DMS153 (cell line): Measurements from ENCODE around the gene CYP4V2.

Source experiments
- DNase-seq: peaks from one replicate; lab custom pipeline; 2025; lab: John Stamatoyannopoulos, UW

The CYP4V2 gene

DNA sequence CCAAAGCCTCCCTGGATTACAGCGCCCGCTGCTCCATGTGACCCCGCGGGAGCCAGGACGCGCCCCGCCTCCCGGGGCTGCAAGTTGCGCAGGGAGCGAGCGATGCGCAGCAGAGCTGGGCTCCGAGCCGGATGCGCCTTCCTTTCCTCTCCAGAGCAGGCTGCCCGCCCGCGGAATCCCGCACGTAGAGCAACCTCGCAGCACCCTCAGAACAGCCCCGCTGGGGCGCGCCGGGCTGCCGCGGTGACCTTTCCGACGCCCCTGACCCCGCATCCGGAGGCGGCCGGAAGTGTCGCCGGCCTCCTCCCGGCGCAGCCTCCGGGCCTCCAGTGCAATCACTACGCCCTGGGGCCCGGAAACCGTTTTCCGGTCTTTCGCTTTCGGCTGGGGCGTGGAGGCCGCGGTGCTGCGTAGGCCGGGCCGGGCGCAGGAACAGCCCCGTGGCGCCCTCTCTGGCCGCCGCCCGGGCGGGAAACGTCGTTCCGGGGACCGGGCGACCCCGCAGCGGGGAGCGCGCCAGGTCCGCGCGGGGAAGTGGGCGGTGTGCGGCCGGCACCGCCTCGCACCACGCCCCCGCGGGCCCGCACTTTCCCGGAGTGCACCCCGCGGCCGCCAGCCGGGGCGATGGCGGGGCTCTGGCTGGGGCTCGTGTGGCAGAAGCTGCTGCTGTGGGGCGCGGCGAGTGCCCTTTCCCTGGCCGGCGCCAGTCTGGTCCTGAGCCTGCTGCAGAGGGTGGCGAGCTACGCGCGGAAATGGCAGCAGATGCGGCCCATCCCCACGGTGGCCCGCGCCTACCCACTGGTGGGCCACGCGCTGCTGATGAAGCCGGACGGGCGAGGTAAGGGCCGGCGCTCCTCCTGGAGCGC lies at the start of gene CYP4V2:
Gene CYP4V2, plus strand, starts transcription at position 368 of the 866 bp plus-strand sequence. Its CDS starts 257 bp downstream, at position 625.
- DNase-seq, result peak; percentile 79

DNA sequence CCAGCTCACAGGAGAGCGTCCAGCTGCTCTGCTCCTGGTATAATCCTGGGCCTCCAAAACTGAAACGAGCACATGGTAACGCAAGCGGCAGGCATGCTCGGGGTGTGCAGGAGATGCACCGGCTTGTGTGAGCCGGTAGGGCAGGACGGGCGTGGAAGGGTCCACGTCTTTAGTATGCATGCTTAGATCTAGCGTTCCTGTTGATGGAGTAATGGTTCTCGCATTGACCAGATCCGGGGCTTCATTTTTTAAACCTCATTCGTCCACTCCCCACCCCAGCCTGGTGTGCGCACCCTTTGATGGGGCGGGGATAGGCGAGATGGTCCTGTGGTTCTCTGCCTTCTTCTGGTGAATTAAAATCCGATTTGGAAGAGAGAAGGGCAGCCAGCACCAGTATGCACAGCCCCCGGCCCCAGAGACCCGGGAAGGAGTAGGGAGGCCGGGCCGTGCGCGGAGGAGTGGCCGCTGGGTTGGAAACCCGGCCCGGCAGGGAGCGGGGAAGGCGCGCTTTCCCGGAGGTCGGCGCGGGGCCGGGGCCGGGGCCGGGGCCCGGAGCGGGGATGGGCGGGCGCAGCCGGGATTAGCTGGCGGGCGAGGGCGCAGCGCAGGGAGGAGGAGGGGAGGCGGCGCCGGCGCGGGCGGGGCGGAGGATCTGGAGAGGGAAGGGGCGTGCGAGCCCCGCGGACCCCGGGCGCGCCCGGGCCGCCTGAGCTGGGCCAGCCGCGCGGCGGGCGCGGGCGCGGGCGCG lies 47.0 kb upstream of the CYP4V2 start:
- DNase-seq, result peak; percentile 23

- no peak for DNase-seq
These were observed 46.3 kb upstream of the CYP4V2 start for GRCh38 chr4:186144946-186145569.

- no peak for DNase-seq
These were observed 44.9 kb upstream of the CYP4V2 start for GRCh38 chr4:186146458-186146857.

DNA sequence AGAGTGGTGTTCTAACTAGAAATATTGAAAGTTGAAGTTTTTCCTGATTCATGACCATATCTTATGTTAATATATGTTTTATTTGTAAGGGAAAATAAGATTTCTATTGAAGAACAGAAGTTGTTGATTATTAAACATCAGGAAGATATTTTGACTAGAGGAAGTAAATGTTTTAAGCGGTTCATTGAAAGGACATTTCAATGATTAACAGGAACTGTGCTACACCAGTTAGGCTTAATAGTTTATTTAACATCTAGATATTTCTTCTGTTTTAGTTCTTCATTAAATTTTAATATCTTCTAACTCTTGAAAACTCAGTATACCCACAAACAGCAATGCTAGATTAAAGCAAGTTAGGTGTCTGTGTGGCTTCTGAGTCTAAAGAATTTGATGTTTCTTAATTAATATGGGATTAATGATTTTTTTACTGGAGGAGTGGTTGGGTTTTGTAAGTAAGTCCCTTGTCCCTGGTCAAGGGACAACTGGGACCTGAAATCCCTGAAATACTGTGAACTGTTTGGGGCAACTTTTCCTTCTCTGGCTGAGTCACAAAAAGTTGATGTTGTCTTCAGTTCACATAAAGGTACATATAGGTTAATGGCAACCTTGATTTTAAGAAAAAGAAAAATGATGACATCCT lies 42.9 kb upstream of the CYP4V2 start:
- no peak for DNase-seq

DNA sequence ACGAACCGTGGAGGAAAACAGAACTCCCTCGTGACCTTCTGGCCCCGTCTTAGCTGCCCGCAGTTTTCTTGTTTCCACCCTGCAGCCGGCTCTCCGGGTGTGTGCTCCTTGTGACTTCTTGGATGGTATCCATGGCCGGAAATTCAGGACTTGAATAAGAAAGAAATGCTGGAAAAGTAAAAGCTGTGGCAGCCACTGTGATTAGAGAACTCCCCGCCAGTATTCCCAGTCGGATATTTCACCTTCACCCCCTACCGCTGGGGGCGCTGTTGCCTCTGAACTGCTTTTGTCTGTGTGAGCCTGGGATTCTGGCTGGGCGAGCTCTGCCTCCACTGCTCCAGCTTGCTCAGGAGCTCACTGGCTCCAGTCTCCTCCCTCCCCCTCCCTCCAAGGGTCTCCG lies 41.5 kb upstream of the CYP4V2 start:
- no peak for DNase-seq

- no peak for DNase-seq
These were observed 40.4 kb upstream of the CYP4V2 start for GRCh38 chr4:186150926-186151325.

DNA sequence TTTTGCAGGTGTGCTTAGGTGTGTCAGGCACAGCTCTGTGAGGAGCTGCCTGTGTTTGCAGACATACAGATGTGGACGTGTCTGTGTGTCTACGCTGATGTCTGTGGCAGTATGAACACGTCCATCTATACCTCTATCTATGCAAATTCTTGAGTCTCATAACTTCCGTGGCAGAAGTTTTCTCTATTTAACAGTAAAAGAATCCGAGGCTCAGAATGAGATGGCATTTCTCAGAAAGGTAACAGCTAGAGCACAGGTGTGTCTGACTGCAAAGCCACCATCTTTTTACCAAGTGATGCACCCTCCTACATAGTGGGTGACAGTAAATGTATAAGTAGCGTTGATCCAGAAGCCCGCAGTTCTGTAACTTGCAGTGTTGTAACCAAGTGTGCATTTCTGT lies 39.9 kb upstream of the CYP4V2 start:
- no peak for DNase-seq

DNA sequence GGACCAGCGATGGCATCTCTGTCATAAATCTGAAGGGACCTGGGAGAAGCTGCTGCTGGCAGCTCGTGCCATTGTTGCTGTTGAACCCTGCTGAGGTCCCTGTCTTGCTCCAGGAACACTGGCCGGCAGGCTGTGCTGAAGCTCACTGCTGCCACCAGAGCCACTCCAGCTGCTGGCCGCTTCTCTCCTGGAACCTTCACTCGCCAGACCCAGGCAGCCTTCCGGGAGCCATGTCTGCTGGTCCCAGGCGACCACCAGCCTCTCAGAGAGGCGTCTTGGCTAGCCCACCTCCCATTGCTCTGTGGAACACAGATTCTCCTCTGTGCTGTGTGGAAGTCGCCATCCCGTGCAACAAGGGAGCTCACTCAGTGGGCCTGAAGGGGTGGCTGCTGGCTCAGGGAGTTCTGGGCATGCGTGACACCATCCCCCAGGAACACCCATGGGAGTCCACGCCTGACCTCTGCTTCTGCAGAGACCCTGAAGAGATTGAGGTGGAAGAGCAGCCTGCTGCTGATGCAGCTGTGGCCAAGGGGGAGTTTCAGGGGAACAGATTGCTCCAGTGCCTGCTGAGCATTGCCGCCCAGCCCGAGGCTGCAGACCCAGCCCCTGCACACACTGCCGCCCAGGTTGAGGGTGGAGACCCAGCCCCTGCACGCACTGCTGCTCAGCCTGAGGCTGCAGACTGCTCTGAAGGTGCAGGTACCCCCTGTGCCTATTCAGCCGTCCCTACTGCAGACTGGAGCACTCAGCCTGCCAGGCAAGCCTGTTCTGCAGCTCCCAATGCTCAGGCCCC lies 33.1 kb upstream of the CYP4V2 start:
- no peak for DNase-seq

DNA sequence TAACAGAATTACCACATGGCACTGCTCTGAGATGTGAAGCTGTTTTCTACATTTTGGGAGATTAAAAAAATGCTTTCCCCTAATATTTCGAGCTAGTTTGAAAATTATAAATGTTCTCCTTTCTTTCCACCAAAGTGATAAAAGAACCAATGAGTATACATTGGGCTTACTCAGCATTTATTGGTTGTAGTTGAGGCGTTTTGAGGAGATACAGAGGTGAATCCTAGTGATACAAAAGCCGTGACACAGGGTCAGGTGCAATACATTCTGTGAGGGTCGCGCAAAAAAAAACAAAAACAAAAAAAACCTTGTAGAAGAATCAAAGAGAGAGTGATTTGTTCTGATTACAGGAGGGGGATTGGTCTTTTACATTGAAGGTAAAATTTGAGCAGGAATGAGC lies 32.4 kb upstream of the CYP4V2 start:
- no peak for DNase-seq

GRCh38 chr4:186159613-186160012 lies 31.8 kb upstream of the CYP4V2 start:
- no peak for DNase-seq

DNA sequence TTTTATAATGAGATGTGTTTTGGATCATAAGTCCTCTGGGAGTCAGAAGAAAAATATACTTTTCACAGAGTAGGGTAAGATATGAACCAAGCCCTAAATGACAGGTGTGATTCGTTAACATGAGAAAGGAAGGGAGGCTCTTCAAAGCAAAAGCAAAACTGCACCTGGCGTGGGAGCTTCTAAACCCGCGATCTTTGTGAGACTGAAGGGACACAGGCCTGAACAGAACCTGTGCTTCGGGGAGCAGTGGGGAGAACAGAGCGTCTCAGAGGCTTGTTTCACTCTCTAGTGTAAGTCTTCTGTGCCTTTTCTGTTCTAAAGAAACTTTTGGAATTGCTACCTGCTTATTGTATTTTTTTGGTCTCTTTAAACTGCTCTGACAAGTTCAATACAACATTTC lies 30.2 kb upstream of the CYP4V2 start:
- peak; percentile 43 for DNase-seq

- DNase-seq, result no peak
These were observed 24.4 kb upstream of the CYP4V2 start for GRCh38 chr4:186166852-186167512.

DNA sequence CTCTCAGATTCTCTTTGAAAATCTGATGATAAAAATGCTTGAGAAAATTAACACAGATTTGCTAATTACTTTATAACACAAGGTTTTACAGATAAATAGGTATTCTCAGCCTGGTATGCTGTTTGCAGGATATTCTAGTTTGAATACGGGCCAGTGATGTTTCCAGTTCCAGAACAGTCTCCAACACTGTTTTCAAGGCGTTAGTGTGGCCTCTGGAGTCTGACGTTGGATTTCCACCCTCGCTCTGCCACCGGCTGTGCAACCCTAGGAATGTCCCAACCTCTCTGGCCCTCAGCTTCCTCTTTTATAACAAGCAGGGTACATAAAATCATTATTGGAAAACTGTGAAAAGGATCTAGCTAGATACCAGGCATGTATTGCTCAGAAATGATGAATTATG lies 23.8 kb upstream of the CYP4V2 start:
- DNase-seq, result no peak

DNA sequence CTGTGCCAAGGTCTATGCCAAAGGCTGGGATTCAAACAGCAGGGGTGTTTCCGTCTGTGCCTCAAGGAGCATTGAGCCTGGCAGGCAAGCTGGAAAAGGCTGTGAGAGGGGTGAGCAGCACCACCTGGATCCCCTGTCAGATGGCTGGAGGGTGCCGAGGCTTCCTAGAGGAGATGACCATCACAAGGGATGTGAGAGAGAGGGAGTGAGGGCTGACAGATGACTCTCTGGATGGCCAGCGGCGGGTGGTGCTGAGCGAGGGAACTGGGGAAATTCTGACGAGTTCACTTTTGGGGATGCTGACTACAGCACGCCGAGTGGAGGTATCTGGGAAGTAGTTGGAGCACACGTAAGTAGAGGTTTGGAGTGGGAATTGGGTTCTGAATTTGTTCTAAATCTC lies 22.6 kb upstream of the CYP4V2 start:
- no peak for DNase-seq

GRCh38 chr4:186169333-186169944 lies 21.9 kb upstream of the CYP4V2 start:
- no peak for DNase-seq

- DNase-seq, result no peak
These were observed 21.2 kb upstream of the CYP4V2 start for GRCh38 chr4:186169945-186170802.

DNA sequence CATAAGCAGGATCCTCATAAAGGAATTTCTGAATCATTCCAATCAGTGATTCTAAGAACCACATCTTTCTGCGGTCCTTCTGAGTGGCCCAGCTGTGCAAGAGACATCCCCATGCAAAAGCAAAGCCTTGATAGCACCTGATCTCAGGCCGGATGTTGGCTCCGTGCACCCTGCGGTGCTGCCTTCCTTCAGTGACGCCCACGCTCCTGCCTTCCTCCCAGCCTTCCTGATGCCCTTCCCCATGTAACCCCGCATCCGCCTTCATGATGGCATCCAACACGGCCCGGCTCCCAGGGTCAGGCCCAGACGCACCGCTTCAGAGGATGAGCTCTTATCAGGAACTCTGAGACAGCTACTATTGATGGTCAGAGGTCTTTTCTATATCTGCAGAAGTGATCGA lies 20.4 kb upstream of the CYP4V2 start:
- DNase-seq, result no peak

GRCh38 chr4:186172546-186172945 lies 18.8 kb upstream of the CYP4V2 start:
- peak; percentile 6 for DNase-seq

GRCh38 chr4:186188107-186188506 lies 3.3 kb upstream of the CYP4V2 start:
- no peak for DNase-seq
